AG10803 (cell line): Measurements from ENCODE around the gene MYOM1.
"Not testable (repeated sequence)": the region's sequence is repeated elsewhere in the genome, so short reads cannot be mapped to it uniquely, and the experiment has no call there.

Experiments used
- DNase-seq: peaks from one replicate; pipeline ENCODE4 v3.0.0; 2010; ENCODE audit warnings: low read depth
- H3K4me3 ChIP-seq: 2 replicates; pipeline ENCODE4 v1.5.1; 2011; ENCODE audit warnings: mild to moderate bottlenecking, low read length, control low read depth
- TF ChIP-seq, protein P1 (sequence below): conservative IDR thresholded peaks from 2 replicates; pipeline ENCODE4 v1.5.1; 2011; ENCODE audit warnings: mild to moderate bottlenecking, low read length, control low read depth, inconsistent platforms

The MYOM1 gene

DNA sequence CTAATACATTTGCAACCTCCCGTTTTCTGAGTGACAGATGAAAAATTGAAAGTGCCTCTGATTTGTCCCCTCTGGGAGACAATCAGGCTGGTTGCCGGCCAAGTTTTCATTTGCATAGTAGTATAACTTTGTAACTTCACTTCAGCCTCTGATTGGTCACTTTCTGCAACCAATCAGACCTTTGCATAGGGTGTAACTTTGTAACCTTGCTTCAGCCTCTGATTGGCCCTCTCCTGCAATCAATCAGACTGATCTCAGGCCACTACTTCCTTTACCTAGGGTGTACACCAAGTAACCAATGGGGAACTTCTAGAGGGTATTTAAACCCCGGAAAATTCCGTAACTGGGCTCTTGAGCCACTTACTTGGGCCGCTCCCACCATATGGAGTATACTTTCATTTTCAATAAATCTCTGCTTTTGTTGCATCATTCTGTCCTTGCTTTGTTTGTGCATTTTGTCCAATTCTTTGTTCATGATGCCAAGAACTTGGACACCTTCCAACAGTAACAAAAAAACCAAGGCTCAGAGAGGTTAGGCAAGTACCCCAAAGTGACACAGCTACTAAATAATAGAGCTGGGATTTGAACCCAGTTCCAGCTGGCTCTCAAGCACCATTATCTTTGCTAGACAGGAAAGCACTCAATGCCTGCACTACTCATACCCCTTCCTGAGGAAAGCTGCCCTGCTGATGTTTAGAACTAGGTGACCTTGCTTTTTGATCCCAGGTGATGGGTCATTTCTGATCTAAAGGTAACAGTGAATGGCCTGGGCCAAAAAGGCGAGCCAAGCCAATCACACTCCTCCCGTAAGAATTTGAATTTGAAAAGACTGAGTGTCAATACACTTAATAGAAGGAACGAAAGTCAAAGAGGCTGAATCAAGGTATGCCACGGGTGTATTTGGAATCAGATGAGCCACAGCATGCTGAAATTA lies 10.9 kb upstream of the MYOM1 start:
- TF ChIP-seq, protein P1, sequence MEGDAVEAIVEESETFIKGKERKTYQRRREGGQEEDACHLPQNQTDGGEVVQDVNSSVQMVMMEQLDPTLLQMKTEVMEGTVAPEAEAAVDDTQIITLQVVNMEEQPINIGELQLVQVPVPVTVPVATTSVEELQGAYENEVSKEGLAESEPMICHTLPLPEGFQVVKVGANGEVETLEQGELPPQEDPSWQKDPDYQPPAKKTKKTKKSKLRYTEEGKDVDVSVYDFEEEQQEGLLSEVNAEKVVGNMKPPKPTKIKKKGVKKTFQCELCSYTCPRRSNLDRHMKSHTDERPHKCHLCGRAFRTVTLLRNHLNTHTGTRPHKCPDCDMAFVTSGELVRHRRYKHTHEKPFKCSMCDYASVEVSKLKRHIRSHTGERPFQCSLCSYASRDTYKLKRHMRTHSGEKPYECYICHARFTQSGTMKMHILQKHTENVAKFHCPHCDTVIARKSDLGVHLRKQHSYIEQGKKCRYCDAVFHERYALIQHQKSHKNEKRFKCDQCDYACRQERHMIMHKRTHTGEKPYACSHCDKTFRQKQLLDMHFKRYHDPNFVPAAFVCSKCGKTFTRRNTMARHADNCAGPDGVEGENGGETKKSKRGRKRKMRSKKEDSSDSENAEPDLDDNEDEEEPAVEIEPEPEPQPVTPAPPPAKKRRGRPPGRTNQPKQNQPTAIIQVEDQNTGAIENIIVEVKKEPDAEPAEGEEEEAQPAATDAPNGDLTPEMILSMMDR, result no peak
- no peak for DNase-seq
- no peak overlapping the region for H3K4me3 ChIP-seq

DNA sequence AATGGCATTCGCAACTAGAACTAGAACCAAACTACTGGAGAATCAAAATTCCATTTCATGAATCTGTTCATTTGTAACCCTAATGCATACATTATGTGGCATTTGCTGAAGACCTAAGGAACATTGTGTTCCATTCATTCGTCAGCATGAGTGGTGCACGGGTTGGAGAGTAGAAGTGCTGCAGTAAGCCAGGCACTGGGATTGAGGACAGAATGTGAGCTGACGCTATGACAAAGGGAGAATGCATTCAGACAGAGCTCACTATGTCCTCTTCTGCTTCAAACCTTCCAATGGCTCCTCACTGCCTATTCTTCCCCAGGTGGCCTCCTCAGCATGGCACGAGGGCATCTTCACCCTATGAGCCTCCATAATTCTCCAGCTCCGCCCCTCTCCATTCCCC lies 6.3 kb upstream of the MYOM1 start:
- DNase-seq, result no peak
- H3K4me3 ChIP-seq, result no peak overlapping the region
- TF ChIP-seq, protein P1, result no peak

DNA sequence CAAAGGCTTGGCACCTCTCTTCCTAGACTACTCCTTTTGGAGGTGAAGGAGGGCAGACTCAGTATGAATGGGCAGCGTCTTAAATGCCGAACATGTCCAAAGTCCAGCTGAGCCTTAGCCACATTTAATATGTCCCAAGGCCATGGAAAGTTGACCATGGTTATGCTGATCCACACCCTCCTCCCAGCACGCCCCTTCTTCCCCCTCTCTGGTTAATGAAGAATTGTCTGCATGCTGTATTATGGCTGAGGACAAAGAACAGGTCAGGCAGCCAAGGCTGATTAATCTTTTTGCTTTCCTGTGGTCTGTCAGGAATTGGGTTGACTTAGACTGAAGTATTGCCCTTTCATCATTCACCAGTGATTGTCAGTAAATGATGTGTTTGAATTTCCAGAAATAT lies 5.8 kb upstream of the MYOM1 start:
- TF ChIP-seq, protein P1, result no peak
- no peak for DNase-seq
- H3K4me3 ChIP-seq, result no peak overlapping the region

DNA sequence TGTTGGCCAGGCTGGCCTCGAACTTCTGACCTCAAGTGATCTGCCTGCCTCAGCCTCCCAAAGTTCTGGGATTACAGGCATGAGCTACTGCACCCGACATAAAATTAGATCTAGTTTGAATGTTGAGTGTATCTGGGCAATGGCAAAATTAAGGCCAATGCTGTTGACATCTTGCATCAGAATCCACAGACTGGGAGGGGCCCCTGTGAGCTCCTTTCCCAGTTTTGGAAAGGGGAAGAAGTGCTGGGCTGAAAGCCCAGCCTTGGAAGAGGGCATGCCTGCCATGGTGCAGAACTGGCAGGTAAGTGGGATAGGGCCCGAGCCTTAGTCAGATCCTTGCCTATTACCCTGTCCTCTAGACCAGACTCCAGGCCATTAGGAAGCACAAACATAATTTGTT lies 4.5 kb upstream of the MYOM1 start:
- DNase-seq, result no peak
- TF ChIP-seq, protein P1, result no peak
- no peak overlapping the region for H3K4me3 ChIP-seq

DNA sequence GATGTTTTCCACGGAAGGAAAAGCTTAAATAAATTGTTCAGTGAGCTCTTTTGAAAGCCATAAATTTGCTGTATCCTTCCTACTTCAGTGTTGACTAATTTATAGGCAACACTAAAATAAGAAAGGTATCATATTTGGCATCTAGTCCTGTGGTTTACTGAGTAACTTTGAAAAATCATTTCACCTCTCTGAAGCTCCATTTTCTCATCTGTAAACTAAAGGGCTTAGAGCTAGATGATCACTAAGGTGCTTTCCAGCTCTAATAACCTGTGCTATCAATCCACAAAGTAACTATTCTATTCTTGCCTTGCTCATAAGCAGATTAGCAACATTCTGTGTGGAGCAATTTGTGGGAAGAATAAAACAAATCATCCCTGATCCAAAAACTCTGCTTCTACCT lies 3.6 kb upstream of the MYOM1 start:
- TF ChIP-seq, protein P1, result no peak
- H3K4me3 ChIP-seq, result no peak overlapping the region
- no peak for DNase-seq

DNA sequence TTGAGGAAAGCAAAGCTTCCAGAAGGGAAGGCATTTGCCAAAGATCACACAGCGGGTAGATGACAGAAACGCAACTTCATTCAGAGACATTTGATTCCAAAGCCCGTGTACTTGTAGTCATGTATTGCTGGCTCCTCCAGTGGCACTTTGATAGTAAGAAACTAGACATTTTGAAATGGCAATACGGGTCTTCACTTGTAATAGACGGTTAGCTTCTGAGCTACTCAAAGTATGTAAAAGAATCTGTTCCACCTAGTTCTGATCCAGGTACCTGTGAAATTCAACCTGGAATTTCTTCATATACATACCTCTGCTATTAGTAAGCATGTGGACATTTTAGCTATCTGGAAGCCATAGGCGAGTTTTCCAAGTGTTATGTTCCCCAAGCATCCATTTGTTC lies 1.7 kb upstream of the MYOM1 start:
- DNase-seq, result no peak
- TF ChIP-seq, protein P1, result no peak
- H3K4me3 ChIP-seq, result no peak overlapping the region

DNA sequence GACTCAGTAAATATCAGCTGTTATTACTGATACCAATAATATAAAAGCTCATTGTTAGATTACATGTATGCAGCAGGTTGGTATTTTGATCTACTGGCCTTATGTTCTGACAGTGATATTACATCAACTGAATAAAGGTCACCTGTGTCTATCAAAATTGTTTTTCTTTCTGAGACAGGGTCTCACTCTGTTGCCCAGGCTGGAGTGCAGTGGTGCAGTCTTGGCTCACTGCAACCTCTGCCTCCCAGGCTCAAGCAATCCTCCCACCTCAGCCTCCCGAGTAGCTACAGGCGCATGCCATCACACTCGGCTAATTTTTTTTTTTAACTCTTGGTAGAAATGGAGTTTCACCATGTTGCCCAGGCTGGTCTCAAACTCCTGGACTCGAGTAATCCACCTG lies 1.1 kb upstream of the MYOM1 start:
- H3K4me3 ChIP-seq, DNase-seq: not testable (repeated sequence)
